Measurements from ENCODE around the gene ARRDC1.
A peak's percentile ranks its signal among the peaks of the same experiment; 100 is the strongest.
"Not testable (repeated sequence)": the region's sequence is repeated elsewhere in the genome, so short reads cannot be mapped to it uniquely, and the experiment has no call there.

Gene ARRDC1

DNA sequence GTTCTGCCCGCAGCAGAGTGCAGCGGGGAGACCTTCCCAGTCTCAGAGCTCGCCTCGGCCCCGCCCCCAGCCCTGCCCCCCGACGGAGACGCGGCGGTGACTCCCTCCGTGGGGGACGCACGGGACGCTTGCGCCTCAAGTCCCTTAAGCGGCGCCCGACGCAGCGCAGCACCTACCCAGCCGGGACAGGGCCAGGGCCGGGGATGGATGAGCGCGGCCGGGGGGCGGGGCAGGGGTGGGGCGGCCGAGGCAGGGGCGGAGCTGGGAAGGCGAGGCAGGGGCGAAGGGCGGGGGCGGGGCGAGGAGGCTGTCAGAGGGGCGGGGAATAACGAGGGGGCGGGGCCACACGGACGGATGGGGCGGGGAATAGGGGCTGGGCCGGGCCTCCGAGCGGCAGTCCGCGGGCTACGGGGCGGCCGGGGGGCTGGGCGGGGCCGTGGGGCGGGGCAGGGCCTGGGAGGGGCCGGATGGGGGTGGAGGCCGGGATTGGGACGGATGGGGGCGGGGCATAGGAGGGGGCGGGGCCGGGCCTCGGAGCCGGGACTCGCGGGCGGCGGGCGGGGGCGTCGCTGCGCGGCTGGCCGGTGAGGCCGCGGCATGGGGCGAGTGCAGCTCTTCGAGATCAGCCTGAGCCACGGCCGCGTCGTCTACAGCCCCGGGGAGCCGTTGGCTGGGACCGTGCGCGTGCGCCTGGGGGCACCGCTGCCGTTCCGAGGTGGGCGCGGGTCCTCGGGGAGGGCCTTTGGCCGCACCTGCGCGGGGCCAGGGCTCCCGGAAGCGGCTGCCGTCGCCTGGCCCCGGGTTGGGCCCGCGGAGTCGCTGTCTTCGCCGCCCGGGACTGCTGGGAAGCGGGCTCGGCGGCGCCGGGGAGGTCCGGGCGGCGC lies at the start of gene ARRDC1:
Gene ARRDC1, plus strand, starts transcription at position 566 of the 884 bp plus-strand sequence. Its CDS starts 32 bp downstream, at position 598.
- Histone ChIP-seq H3K9me3 (ENCODE audit: low read depth, low read length) (no peaks in the 10 kb centered on the region), H3K4me3 (peak within 1 kb of the TSS; percentile 85), H3K9ac (ENCODE audit: insufficient read length) (peak within 1 kb of the TSS; percentile 67), H3K27ac (no peak within 1 kb of the TSS), H3K36me3 (ENCODE audit: insufficient read depth, low read length) (no peaks in the 10 kb centered on the region)
- DNase-seq (ENCODE audit: low read depth, low spot score) = peak; percentile 34
- peak; percentile 50; the same call in 1 of the 2 replicates for TF ChIP-seq POLR2AphosphoS5 (IDR thresholded peaks at IDR 0.05; ENCODE audit: borderline replicate concordance, low read depth, low read length)
- no peak for TF ChIP-seq EZH2 (IDR thresholded peaks at IDR 0.05)

DNA sequence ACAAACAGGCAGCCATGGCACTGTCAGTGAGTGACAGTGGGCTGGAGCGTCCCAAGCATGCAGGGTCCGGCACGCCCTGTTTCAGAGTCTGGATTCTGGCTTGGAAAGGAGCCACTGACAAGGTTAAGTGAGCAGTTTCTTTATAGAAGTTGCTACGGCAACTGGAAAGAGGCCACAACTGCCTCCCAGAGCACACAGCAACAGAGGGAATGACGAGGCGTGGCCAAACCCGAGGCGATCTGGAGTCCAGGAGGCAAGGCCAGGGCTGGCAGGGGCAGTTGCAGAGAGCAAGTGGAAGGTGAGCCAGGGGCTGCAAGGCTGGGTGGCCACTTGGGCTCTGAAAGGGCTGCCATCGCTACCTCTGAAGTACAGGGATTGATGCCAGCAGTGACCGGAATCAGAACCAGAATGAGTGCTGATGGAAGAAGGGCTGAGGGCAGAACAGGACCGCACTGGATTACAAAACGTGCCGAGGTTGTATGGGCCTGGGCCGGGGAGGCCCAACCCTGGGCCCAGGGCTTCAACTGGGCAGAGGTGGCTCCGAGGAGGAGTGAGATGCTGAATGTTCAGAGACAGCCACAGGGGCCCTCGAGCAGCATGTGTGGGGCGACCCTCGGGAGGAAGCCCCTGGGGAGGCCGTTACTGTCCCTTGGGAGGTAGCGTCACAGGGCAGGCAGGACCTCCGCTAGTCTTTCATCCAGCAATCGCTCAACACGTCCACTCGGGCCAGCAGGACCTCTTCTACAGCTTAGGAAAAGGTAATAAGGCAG lies 49.2 kb upstream of the ARRDC1 start:
- Histone ChIP-seq H3K9me3 (ENCODE audit: low read depth, low read length) (no peaks in the 10 kb centered on the region), H3K9ac (ENCODE audit: insufficient read length) (no peak overlapping the region), H3K4me3 (no peak overlapping the region), H3K27ac (no peak overlapping the region), H3K36me3 (ENCODE audit: insufficient read depth, low read length) (peaks cover 26% of the 10 kb centered on the region; the same call in 1 of the 2 replicates)
- DNase-seq (ENCODE audit: low read depth, low spot score) = no peak
- TF ChIP-seq EZH2 (IDR thresholded peaks at IDR 0.05) = no peak
- TF ChIP-seq POLR2AphosphoS5 (IDR thresholded peaks at IDR 0.05; ENCODE audit: borderline replicate concordance, low read depth, low read length) = no peak
- no peak for TF ChIP-seq FOXP2 (optimal IDR thresholded peaks at IDR 0.05; ENCODE audit: control extremely low read depth, extremely low read length, insufficient read depth)

DNA sequence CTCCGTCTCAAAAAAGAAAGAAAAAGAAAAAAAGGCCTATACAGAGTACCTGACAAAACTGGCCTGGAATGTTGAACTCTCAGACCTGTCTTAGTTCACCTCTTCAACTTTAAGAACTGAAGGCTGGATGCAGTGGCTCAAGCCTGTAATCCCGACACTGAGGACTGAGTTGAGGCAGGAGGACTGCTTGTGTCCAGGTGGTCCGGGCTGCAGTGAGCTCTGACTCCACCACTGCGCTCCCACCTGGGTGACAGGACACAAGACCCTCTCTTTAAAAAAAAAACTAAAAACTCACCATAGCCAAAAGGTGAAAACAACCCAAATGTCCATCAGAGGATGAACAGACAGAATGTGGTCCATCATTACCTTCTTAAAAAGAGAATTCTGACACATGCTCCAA lies 47.4 kb upstream of the ARRDC1 start:
- H3K9ac ChIP-seq (ENCODE audit: insufficient read length) = no peak overlapping the region
- no peak overlapping the region for H3K27ac ChIP-seq
- no peak for DNase-seq (ENCODE audit: low read depth, low spot score)
- TF ChIP-seq EZH2 (IDR thresholded peaks at IDR 0.05) = no peak
- TF ChIP-seq POLR2AphosphoS5 (IDR thresholded peaks at IDR 0.05; ENCODE audit: borderline replicate concordance, low read depth, low read length) = no peak
- TF ChIP-seq FOXP2 (optimal IDR thresholded peaks at IDR 0.05; ENCODE audit: control extremely low read depth, extremely low read length, insufficient read depth) = no peak
- H3K4me3 ChIP-seq = no peak overlapping the region
- H3K9me3 ChIP-seq (ENCODE audit: low read depth, low read length) = no peaks in the 10 kb centered on the region
- peaks cover 26% of the 10 kb centered on the region; the same call in 1 of the 2 replicates for H3K36me3 ChIP-seq (ENCODE audit: insufficient read depth, low read length)

GRCh38 chr9:137564134-137564533 lies 41.4 kb upstream of the ARRDC1 start:
- DNase-seq (ENCODE audit: low read depth, low spot score) = no peak
- Histone ChIP-seq H3K9ac (ENCODE audit: insufficient read length) (no peak overlapping the region), H3K4me3 (no peak overlapping the region), H3K27ac (no peak overlapping the region), H3K36me3 (ENCODE audit: insufficient read depth, low read length) (peaks cover 21% of the 10 kb centered on the region; the same call in 1 of the 2 replicates), H3K9me3 (ENCODE audit: low read depth, low read length) (no peaks in the 10 kb centered on the region)
- TF ChIP-seq POLR2AphosphoS5 (IDR thresholded peaks at IDR 0.05; ENCODE audit: borderline replicate concordance, low read depth, low read length) (no peak), EZH2 (IDR thresholded peaks at IDR 0.05) (no peak), FOXP2 (optimal IDR thresholded peaks at IDR 0.05; ENCODE audit: control extremely low read depth, extremely low read length, insufficient read depth) (no peak)

DNA sequence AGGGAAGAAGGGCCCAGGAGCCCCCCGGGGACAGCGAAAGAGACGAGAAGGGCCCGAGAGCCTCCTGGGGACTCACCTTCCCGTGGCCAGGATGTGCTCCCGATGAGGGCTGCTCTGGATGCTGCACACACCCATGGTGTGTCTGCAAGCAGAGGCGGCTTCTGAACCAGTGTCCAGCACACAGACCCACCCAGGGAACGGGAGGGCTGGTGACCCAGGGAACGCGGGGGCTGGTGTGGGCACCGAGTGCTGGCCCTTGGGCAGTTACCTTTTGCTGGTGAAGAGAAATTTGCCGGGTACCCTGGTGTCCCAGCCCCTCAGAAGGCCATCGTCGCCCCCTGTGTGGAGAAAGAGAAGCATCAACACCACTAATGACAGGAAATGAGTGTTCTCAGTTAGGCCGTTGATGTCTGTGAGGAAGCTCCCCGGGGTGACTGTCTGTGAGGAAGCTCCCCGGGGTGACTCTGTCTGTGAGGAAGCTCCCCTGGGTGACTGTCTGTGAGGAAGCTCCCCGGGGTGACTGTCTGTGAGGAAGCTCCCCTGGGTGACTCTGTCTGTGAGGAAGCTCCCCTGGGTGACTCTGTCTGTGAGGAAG lies 40.6 kb upstream of the ARRDC1 start:
- no peak overlapping the region for H3K4me3 ChIP-seq
- H3K9ac ChIP-seq (ENCODE audit: insufficient read length) = no peak overlapping the region
- H3K9me3 ChIP-seq (ENCODE audit: low read depth, low read length) = no peaks in the 10 kb centered on the region
- peaks cover 21% of the 10 kb centered on the region; the same call in 1 of the 2 replicates for H3K36me3 ChIP-seq (ENCODE audit: insufficient read depth, low read length)
- DNase-seq (ENCODE audit: low read depth, low spot score) = no peak
- no peak for TF ChIP-seq FOXP2 (optimal IDR thresholded peaks at IDR 0.05; ENCODE audit: control extremely low read depth, extremely low read length, insufficient read depth)
- no peak for TF ChIP-seq EZH2 (IDR thresholded peaks at IDR 0.05)
- no peak for TF ChIP-seq POLR2AphosphoS5 (IDR thresholded peaks at IDR 0.05; ENCODE audit: borderline replicate concordance, low read depth, low read length)
- H3K27ac ChIP-seq = no peak overlapping the region

DNA sequence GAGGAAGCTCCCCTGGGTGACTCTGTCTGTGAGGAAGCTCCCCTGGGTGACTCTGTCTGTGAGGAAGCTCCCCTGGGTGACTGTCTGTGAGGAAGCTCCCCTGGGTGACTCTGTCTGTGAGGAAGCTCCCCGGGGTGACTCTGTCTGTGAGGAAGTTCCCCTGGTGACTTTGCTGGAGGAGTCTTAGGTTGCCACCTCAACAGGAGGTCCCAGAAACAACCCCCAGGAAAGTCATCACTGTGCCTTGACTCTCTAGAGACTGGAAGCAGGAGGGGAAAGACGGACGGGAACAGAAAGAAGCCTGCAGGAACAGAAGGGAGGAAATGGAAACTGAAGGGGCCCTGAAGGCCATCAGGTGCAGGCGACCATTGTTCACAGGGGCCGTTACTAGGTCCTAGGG lies 37.0 kb upstream of the ARRDC1 start:
- not testable (repeated sequence) for H3K27ac ChIP-seq; H3K9ac ChIP-seq (ENCODE audit: insufficient read length); DNase-seq (ENCODE audit: low read depth, low spot score); H3K9me3 ChIP-seq (ENCODE audit: low read depth, low read length); H3K4me3 ChIP-seq
- H3K36me3 ChIP-seq (ENCODE audit: insufficient read depth, low read length) = peaks cover 32% of the 10 kb centered on the region

GRCh38 chr9:137569609-137570203 lies 35.8 kb upstream of the ARRDC1 start:
- no peak for DNase-seq (ENCODE audit: low read depth, low spot score)
- Histone ChIP-seq H3K9ac (ENCODE audit: insufficient read length) (no peak overlapping the region), H3K4me3 (no peak overlapping the region), H3K9me3 (ENCODE audit: low read depth, low read length) (no peaks in the 10 kb centered on the region), H3K27ac (no peak overlapping the region), H3K36me3 (ENCODE audit: insufficient read depth, low read length) (peaks cover 28% of the 10 kb centered on the region)
- TF ChIP-seq FOXP2 (optimal IDR thresholded peaks at IDR 0.05; ENCODE audit: control extremely low read depth, extremely low read length, insufficient read depth) = no peak
- TF ChIP-seq EZH2 (IDR thresholded peaks at IDR 0.05) = no peak
- TF ChIP-seq POLR2AphosphoS5 (IDR thresholded peaks at IDR 0.05; ENCODE audit: borderline replicate concordance, low read depth, low read length) = no peak

GRCh38 chr9:137570566-137570965 lies 34.9 kb upstream of the ARRDC1 start:
- no peaks in the 10 kb centered on the region for H3K9me3 ChIP-seq (ENCODE audit: low read depth, low read length)
- no peak for DNase-seq (ENCODE audit: low read depth, low spot score)
- H3K27ac ChIP-seq = no peak overlapping the region
- H3K36me3 ChIP-seq (ENCODE audit: insufficient read depth, low read length) = peaks cover 34% of the 10 kb centered on the region
- H3K9ac ChIP-seq (ENCODE audit: insufficient read length) = no peak overlapping the region
- no peak overlapping the region for H3K4me3 ChIP-seq
- TF ChIP-seq FOXP2 (optimal IDR thresholded peaks at IDR 0.05; ENCODE audit: control extremely low read depth, extremely low read length, insufficient read depth) = no peak
- TF ChIP-seq EZH2 (IDR thresholded peaks at IDR 0.05) = no peak
- no peak for TF ChIP-seq POLR2AphosphoS5 (IDR thresholded peaks at IDR 0.05; ENCODE audit: borderline replicate concordance, low read depth, low read length)

All from SK-N-MC (cell line).